NCI-H345 (cell line): ENCODE results near the gene MXI1.

Experiments used
- DNase-seq: peaks from one replicate; lab custom pipeline; 2025; lab: John Stamatoyannopoulos, UW

Gene MXI1

DNA sequence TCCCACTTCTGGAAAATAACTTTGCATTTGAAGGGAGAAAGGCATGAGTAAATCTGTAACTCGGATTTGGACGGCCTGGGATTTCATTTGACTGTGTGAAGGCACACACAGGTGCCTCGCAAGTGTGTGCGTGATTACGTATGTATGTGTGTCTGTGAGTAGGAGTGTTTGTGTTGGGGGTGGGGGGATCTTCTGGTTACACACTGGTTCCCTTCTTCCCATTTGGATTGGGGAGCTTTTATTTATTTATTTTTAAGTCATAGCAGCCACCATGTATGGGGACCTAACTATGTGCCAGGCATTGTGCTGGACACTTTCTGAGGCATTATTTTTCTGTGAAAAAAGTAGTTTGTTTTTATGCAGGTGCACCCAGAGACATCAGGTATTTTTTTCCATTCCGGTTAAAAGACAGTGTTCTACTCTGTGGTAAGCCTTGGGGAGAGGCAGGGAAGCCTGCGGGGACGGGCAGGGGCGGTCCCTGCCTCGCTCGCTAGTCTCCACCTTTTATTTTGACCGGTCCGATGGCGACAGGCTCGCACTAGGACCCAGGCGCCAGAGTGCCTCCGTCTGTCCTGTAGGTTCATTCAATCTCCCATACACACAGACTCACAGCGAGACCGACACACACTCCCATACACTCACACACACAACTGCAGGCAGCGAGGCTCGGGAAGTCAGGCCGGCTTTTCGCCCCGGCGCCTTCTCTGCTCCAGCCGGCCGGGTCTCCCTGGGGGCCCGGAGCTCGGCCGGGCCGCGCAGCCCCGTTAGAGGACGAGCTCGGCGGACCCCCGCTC lies at the start of gene MXI1:
Gene MXI1 (plus strand): TSS at position 595 of the 794 bp plus-strand sequence. CDS start 204 bp downstream, outside the sequence.
- DNase-seq = peak; percentile 45

DNA sequence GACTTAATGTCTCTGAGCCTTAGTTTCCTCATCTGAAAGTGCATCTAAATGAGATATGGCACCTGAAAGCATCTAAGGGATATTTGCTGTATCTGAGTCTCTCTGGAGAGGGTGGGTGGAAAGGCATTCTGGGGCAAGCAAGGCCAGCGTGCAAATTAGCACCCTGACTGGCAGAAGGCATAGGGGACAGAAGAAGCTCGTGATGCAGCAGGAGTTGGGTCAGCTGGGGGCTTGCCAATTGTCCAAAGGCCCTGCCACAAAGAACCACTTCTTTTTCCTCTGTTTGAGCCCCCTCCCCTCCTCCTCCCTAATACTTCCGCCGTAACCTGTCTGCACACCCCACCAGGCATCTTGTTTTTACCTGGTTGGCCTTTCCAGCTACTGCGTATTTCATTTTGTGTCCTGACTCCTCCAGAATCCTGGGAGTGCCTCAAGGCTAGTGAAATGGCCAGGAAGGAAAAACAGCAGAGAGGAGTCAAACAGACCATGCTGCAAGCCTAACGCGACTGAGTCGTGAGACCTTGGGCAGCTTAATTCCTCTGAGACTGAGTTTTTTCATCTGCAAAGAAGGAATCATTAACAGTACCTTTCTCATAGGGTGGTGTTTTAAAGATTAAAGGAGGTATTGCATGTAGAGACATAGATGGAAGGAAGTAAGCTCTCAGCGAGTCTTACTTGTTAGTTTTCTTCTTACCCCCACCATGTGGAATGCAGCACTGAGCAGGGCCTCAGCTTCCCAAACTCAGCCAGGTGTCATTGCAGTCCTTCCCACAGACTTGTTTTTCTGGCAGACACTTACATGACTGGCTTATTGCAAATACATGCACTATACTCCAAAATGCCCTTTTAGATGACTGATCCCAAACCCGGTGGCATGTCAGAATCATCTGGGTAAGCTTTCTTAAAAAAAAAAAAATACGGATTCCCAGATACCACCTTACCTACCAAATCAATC lies 49.1 kb upstream of the MXI1 start:
- no peak for DNase-seq

GRCh38 chr10:110160081-110160480 lies 47.3 kb upstream of the MXI1 start:
- DNase-seq = no peak

- no peak for DNase-seq
Observed at GRCh38 chr10:110160522-110160921, 46.9 kb upstream of the MXI1 start.

GRCh38 chr10:110162741-110163145 lies 44.7 kb upstream of the MXI1 start:
- no peak for DNase-seq

GRCh38 chr10:110163192-110163773 lies 44.1 kb upstream of the MXI1 start:
- peak; percentile 58 for DNase-seq

DNA sequence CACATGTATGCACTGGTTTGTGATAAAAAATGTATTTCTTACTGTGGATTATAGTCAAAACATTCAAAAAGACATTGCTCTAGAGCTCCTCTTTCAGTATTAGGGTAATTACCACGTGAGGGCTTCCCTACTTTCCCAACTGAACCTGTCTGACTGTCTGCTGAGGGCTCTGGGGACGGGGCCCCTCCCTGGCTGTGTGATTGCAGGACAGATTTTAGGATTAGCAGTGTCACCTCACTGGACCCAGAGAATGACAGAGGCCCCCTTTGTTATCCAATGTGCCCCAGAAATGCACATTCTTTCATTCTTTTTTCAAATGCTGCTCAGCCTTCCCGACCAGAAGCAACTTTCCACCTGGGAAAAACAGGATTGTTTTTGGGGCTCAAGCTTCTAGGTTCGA lies 43.6 kb upstream of the MXI1 start:
- no peak for DNase-seq

DNA sequence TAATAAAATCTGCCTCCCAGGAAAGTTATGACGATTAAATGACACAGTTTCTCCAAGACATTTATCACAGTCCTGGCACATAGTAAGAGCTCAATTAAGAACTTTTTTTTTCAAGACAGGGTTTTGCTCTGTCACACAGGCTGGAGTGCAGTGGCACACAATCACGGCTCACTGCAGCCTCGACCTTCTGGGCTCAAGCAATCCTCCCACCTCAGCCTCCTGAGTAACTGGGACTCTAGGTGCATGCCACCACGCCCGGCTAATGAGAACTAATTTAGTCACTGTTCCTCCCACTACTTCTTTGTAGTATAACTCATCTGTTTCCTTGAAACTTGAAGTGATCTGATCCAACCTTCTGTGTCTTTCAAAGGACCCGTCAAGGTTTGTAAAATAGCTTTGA lies 42.2 kb upstream of the MXI1 start:
- no peak for DNase-seq

DNA sequence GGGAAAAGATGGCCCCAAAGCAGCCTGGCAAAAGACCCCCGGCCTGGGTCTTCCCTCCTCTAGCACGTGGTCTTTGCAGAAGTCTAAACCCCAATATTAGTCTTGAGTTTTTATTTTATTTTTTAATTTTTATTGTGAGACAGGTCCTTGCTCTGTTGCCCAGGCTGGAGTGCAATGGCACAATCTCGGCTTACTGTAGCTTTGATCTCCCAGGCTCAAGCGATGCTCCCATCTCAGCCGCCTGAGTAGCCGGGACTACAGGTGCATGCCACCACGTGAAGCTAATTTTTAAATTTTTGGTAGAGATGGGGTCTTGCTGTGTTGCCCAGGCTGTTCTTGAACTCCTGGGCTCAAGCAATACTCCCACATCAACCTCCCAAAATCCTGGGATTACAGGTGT lies 40.3 kb upstream of the MXI1 start:
- DNase-seq = no peak

- no peak for DNase-seq
Observed at GRCh38 chr10:110168601-110169481, 38.6 kb upstream of the MXI1 start.

DNA sequence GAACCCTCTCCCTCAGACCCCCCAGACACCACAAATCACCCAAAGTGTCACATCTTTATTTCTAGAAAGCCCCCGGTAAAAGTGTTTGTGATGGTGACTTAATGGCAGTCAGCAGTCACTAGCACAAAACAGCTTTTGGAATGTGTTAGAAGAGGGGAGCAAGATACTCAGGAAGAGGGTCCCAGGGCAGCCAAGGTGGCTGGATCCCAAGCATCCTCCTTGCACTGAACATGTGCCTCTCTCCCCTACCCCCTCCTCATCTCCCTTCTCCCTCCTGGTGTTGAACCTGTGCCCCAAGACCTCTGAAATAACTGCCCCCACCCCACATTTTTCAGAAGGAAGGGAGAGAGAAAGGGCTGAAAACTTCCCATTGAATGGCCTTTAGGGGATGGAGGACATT lies 37.8 kb upstream of the MXI1 start:
- no peak for DNase-seq

GRCh38 chr10:110170142-110170971 lies 37.0 kb upstream of the MXI1 start:
- DNase-seq = no peak

DNA sequence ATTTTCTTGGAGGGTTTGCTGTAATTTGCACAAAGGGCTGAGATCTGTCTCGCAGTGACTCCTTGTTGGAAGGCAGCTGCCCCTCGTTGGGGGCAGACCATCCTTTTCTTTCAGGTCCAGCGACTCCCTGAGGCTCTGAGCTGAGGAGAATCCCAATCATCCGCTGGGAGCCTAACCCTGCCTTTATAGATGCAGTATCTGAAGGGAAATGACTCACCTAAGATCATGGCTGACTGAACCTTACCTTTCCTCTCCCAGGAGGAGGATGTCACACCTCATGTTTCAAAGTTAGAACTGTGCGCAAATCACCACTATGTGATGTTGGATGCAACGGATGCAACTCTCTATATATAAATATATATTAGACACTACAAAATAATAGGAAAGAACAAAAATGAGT lies 36.4 kb upstream of the MXI1 start:
- no peak for DNase-seq

GRCh38 chr10:110172155-110172554 lies 35.2 kb upstream of the MXI1 start:
- no peak for DNase-seq

DNA sequence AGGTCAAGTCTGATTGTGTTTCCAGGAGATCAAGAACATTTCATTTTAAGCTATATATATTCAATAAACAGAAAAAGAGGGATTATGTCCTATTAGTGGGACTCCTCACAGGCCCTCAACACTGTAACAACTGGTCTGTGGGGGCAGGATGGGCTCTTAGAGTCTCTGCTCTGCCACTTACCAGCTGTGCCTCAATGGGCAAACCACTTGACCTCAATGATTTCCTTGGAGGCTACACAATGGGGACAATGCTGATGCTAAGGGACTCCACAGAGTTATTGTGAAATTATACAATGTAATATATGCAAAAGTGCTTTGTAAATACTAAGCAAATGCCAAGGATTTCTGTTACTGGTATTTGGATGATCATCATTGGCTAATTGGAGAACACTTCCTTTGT lies 33.2 kb upstream of the MXI1 start:
- peak; percentile 60 for DNase-seq

GRCh38 chr10:110174816-110175215 lies 32.6 kb upstream of the MXI1 start:
- DNase-seq = no peak

DNA sequence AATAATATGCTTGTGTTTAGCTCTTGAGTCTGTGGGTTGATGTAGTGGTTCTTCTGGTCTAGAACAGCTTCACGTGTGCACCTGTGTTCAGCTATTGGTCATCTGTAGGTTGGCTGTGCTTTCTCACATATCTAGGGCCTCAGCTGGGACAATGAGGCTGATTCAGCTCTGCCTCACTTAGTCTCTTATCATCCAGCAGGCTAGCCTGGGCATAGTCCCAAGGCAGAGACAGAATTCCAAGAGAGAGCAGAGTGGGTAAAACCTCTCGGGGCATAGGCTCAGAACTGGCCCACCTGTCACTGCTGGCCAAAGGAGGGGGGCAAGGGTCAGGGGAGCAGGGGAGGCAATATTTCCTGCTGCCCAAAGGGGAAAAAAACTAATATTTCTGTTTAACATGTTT lies 32.0 kb upstream of the MXI1 start:
- DNase-seq = no peak

DNA sequence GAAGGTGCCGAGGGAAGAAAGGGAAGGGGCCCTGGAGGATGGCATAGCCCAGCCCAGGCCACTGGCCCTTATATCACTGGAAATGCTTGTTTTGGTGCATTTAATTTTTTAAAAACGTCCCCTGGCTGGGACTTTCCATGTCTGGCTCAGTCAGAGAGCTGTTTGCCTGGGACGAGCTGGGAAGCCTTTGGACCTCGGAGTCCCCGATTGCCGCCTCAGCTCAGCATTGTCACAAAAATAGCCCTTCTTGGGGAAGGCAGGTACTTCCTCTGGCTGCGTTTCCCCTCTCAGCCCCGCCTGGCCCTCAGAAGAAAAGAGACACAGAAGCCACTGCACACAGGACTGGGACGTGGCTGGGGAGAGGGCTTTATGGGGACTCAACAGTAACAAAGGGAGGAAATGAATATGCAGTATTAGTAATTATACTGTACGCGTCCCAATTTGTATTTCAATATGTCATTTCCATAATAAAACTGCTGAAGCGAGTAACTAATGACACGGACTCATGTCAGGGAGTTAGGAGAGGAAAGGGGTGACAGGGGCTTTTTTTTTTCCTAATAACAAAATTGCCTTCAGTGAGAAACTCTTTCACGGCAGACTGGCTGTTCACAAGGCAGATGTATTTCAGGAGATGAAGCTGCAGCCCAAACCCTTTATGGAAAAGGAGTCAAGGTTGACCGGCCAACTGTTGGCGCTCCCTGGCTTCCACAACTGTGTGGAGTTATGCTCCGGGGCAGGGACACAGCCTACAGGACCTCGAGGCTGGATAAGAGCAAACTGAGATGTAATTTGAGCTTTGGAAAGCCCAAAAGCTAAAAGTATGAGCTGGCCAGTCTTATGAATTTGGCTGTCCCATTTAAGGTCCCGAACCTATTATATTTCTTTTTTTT lies 31.0 kb upstream of the MXI1 start:
- DNase-seq = no peak

GRCh38 chr10:110179220-110179619 lies 28.2 kb upstream of the MXI1 start:
- no peak for DNase-seq

GRCh38 chr10:110181451-110181850 lies 26.0 kb upstream of the MXI1 start:
- no peak for DNase-seq
